Transverse colon (tissue), 4 donors: ENCODE data around the gene RNF135.

Experiments
- CTCF ChIP-seq, 5 experiments: fragments of 200-600 bp in 3 of 5; fragments of 450-650 bp in 2 of 5; sonication (generic) in 3 of 5; IDR thresholded peaks; 1 replicate in 2 of 5; 2 replicates in 3 of 5; pipeline ENCODE4 v1.5.1; 2016 to 2017; ENCODE audit warnings: antibody characterized with exemption in 5 of 5, inconsistent platforms in 3 of 5, mild to moderate bottlenecking in 2 of 5, moderate library complexity in 1 of 5
- EP300 ChIP-seq: sonication (generic); formaldehyde crosslinking; IDR thresholded peaks from one replicate; pipeline ENCODE4 v1.6.1; 2017; ENCODE audit warnings: antibody characterized with exemption, low read depth
- POLR2AphosphoS5 ChIP-seq, 3 donors: sonication (generic); formaldehyde crosslinking; IDR thresholded peaks; one replicate each; pipeline ENCODE4 v1.6.1; 2016; ENCODE audit warnings: antibody characterized with exemption in 3 of 3

- TF ChIP-seq CTCF (IDR thresholded peaks at IDR 0.05): no peak
- TF ChIP-seq POLR2AphosphoS5 (IDR thresholded peaks at IDR 0.05): peak in 2 of 3 donors; percentile 60 to 70
- no peak for TF ChIP-seq EP300
Observed at GRCh38 chr17:30950669-30951399, 20.0 kb upstream of the RNF135 start.
